WERI-Rb-1 (cell line): ENCODE measurements around the gene SRGAP1.
"Not testable (repeated sequence)": the region's sequence is repeated elsewhere in the genome, so short reads cannot be mapped to it uniquely, and the experiment has no call there.

Experiments used
- DNase-seq: peaks from one replicate; pipeline ENCODE4 v3.0.0-alpha.2; 2020
- H3K27ac ChIP-seq: fragments of 250-450 bp; sonication (Bioruptor Pico); 2 replicates; pipeline ENCODE4 v1.5.1; 2020; ENCODE audit warnings: mild to moderate bottlenecking, moderate library complexity
- H3K27me3 ChIP-seq: fragments of 250-450 bp; sonication (Bioruptor Pico); 2 replicates; pipeline ENCODE4 v1.5.1; 2021; ENCODE audit warnings: mild to moderate bottlenecking, low read depth, moderate library complexity; ENCODE audit not compliant: insufficient read depth, severe bottlenecking
- H3K36me3 ChIP-seq: fragments of 250-450 bp; sonication (Bioruptor Pico); 2 replicates; pipeline ENCODE4 v1.5.1; 2020; ENCODE audit warnings: mild to moderate bottlenecking, moderate library complexity
- H3K4me3 ChIP-seq: 2 replicates; pipeline ENCODE4 v1.5.1; 2011; ENCODE audit warnings: low read depth, mild to moderate bottlenecking, control low read depth, low read length
- H3K9me3 ChIP-seq: fragments of 250-450 bp; sonication (Bioruptor Pico); 2 replicates; pipeline ENCODE4 v1.5.1; 2021; ENCODE audit warnings: mild to moderate bottlenecking, moderate library complexity; ENCODE audit not compliant: severe bottlenecking
- CTCF ChIP-seq: IDR thresholded peaks from 2 replicates; pipeline ENCODE4 v1.5.1; 2011; ENCODE audit warnings: low read depth, mild to moderate bottlenecking, control low read depth, inconsistent platforms, low read length

Gene SRGAP1

GRCh38 chr12:64009321-64010068 is 165.0 kb downstream of the SRGAP1 start:
- no peak for TF ChIP-seq CTCF
- H3K36me3 ChIP-seq = no peaks in the 10 kb centered on the region
- DNase-seq = no peak
- no peak overlapping the region for H3K4me3 ChIP-seq
- H3K9me3 ChIP-seq = no peaks in the 10 kb centered on the region
- H3K27me3 ChIP-seq = no peaks in the 10 kb centered on the region
- no peak overlapping the region for H3K27ac ChIP-seq

GRCh38 chr12:64010069-64010686 is 165.7 kb downstream of the SRGAP1 start:
- Histone ChIP-seq H3K9me3 (no peaks in the 10 kb centered on the region), H3K4me3 (no peak overlapping the region), H3K36me3 (no peaks in the 10 kb centered on the region), H3K27me3 (no peaks in the 10 kb centered on the region), H3K27ac (no peak overlapping the region)
- no peak for DNase-seq
- no peak for TF ChIP-seq CTCF

- DNase-seq = no peak
Observed at GRCh38 chr12:64016521-64016920, 172.0 kb downstream of the SRGAP1 start.

GRCh38 chr12:64018116-64018515 is 173.6 kb downstream of the SRGAP1 start:
- H3K27ac ChIP-seq, H3K36me3 ChIP-seq, H3K4me3 ChIP-seq, DNase-seq, H3K9me3 ChIP-seq, H3K27me3 ChIP-seq: not testable (repeated sequence)

More at GRCh38 chr12:64016521-64016920, 172.0 kb downstream of the SRGAP1 start:
- no peak for TF ChIP-seq CTCF
- no peak overlapping the region for H3K4me3 ChIP-seq
- no peaks in the 10 kb centered on the region for H3K36me3 ChIP-seq
- H3K9me3 ChIP-seq = no peaks in the 10 kb centered on the region
- H3K27me3 ChIP-seq = no peaks in the 10 kb centered on the region
- no peak overlapping the region for H3K27ac ChIP-seq

GRCh38 chr12:64018524-64018923 is 174.0 kb downstream of the SRGAP1 start:
- Histone ChIP-seq H3K27me3 (no peaks in the 10 kb centered on the region), H3K4me3 (no peak overlapping the region), H3K36me3 (no peaks in the 10 kb centered on the region), H3K27ac (no peak overlapping the region), H3K9me3 (no peaks in the 10 kb centered on the region)
- DNase-seq = no peak
- no peak for TF ChIP-seq CTCF

- Histone ChIP-seq H3K4me3 (no peak overlapping the region), H3K36me3 (no peaks in the 10 kb centered on the region), H3K27ac (no peak overlapping the region), H3K27me3 (no peaks in the 10 kb centered on the region), H3K9me3 (no peaks in the 10 kb centered on the region)
- no peak for TF ChIP-seq CTCF
- DNase-seq = no peak
Observed at GRCh38 chr12:64019101-64019500, 174.6 kb downstream of the SRGAP1 start.
